Measurements from ENCODE around the gene UBXN4. TPM values are rescaled to one million over a fixed set of nuclear protein-coding genes. Genes with fewer than 3 reads are reported as not detected.
"Not testable (repeated sequence)": the region's sequence is repeated elsewhere in the genome, so short reads cannot be mapped to it uniquely, and the experiment has no call there.

Gene UBXN4
- total RNA-seq, 1 donor = 96.3 TPM

DNA sequence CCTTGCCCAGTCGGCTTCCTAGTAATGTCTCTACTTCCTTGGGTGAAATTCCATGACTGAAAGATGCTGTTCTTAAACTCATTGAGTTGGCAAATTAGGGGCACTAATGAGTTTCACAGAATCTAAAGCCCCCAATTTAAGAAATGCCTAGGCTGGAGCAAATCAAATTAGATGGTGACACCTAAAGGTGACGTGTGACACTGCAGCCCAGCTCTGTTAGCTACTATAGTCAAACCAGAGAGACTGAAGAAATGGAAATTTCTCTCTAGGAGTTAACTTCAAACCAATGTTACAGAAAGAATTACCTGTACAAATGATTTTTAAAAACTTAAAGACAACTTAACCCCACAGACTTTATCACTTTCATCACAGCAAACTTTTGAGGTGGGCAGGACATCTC lies 58.1 kb downstream of the UBXN4 start:
- no peak for DNase-seq (ENCODE audit: low read depth)
- no peak overlapping the region for H3K4me3 ChIP-seq (ENCODE audit: low read depth, low read length)
- TF ChIP-seq, protein P1, sequence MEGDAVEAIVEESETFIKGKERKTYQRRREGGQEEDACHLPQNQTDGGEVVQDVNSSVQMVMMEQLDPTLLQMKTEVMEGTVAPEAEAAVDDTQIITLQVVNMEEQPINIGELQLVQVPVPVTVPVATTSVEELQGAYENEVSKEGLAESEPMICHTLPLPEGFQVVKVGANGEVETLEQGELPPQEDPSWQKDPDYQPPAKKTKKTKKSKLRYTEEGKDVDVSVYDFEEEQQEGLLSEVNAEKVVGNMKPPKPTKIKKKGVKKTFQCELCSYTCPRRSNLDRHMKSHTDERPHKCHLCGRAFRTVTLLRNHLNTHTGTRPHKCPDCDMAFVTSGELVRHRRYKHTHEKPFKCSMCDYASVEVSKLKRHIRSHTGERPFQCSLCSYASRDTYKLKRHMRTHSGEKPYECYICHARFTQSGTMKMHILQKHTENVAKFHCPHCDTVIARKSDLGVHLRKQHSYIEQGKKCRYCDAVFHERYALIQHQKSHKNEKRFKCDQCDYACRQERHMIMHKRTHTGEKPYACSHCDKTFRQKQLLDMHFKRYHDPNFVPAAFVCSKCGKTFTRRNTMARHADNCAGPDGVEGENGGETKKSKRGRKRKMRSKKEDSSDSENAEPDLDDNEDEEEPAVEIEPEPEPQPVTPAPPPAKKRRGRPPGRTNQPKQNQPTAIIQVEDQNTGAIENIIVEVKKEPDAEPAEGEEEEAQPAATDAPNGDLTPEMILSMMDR (IDR thresholded peaks at IDR 0.05; ENCODE audit: insufficient read depth, low read depth, low read length) = no peak

DNA sequence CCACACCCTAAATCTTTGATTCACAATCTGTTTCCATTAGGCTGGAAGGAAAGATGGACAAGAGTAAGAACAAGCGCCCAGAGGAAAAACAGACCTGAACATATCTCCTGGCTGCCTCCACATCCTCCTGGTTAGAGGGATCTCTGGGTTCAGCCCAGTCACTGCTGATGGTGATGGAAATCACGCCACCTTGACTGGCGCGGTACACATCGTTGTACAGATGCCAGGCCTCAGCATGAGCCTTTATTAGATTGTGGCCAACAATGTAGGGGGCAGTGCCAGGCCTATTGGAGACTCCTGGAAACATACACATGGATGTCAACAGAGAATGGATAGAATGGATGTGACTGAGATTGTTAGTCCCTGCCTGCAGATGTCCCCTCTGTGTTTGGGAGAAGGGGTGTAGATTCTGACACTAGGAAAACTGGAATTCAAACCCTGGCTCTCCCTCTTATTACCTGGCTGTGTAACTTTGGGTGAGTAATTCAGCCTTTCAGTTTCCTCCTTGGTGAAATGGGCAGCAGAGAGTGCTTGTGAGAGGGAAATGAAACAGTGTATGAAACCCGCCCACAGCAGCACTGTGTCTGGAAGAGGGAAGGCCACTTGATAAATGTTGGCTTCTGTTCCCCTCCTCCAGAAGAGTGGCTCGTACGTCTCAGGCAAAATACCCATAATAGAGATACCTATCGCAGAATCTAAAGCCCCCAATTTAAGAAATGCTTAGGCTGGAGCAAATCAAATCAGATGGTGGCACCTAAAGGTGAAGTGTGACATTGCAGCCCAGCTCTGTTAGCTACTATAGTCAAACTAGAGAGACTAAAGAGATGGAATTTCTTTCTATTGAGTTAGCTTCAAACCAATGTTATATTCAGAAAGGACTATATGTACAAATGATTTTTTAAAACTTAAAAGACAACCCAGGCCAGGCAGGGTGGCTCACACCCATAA lies 59.1 kb downstream of the UBXN4 start:
- no peak for DNase-seq (ENCODE audit: low read depth)
- no peak overlapping the region for H3K4me3 ChIP-seq (ENCODE audit: low read depth, low read length)
- TF ChIP-seq, protein P1 (IDR thresholded peaks at IDR 0.05; ENCODE audit: insufficient read depth, low read depth, low read length) = no peak

DNA sequence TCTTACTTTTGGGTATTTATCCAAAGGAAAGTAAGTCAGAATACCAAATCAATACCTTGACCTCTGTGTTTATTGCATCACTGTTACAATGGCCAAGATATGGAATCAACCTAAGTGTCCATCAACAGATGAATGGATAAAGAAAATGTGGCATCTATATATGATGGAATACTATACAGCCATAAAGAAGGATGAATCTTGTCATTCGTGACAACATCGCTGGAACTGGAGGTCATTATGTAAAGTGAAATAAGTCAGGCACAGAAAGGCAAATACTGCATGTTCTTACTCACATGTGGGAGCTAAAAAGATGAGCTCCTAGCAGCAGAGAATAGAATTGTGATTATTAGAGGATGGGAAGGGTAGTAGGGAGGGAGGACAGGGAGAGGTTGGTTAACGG lies 60.7 kb downstream of the UBXN4 start:
- no peak overlapping the region for H3K4me3 ChIP-seq (ENCODE audit: low read depth, low read length)
- DNase-seq (ENCODE audit: low read depth) = no peak
- TF ChIP-seq, protein P1 (IDR thresholded peaks at IDR 0.05; ENCODE audit: insufficient read depth, low read depth, low read length) = no peak

DNA sequence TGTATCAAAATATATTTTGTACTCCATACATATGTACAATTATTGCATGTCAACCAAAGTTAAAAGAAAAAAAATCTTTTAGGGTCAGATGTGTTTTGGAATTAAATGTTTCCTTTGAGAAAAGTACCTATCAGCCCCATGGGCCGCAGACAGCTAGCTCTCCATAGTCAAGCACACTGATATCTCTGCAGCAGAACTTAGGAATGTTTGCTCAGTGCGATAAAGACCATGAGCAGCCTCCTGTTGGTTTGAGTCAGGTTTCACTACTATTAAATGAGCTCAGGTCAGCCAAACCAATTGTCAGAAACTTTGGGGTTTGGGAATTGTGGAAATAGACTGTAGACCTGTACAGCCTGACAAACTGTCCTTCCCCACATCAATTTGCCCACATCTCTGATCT lies 61.6 kb downstream of the UBXN4 start:
- TF ChIP-seq, protein P1 (IDR thresholded peaks at IDR 0.05; ENCODE audit: insufficient read depth, low read depth, low read length) = no peak
- no peak for DNase-seq (ENCODE audit: low read depth)
- H3K4me3 ChIP-seq (ENCODE audit: low read depth, low read length) = no peak overlapping the region

DNA sequence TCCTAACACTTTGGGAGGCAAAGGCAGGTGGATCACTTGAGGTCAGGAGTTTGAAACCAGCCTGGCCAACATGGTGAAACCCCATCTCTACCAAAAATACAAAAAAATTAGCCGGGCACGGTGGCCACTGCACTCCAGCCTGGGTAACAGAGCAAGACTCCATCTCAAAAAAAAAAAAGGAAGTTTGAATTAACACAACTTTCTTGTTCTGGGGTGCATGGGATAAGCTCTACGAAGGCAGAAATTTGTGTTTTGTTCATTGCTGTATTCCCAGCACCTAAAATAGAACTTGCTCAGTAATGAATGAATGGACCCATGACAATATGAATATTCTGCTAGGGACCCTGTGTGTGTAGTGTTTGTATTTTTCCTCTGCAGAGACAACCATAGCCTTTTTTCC lies 66.2 kb downstream of the UBXN4 start:
- H3K4me3 ChIP-seq (ENCODE audit: low read depth, low read length); DNase-seq (ENCODE audit: low read depth): not testable (repeated sequence)

DNA sequence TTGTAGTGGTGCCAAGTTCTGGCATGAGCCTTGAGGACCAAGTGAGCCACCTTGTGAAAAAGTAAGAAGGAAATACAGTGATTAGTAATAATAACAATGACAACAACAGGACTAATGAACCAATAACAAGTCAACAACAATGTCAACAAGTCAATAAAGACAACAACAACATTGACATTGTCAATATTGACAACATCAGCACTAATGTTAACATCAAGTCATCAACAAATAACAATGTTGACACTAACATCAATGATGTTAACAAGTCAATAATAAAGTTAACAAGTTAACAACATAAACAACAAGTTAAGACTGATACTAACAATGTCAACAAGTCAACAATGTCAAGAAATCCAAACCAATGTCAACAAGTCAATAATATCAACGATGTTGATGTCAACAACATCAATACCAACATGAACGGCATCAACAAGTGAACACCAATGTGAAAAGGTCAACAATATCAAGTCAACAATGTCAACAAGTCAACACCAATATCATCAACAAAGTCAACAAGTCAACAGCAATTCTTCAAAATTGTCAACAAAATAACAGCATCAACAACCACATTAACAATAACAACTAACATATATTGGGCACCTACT lies 71.4 kb downstream of the UBXN4 start:
- TF ChIP-seq, protein P1 (IDR thresholded peaks at IDR 0.05; ENCODE audit: insufficient read depth, low read depth, low read length) = no peak
- DNase-seq (ENCODE audit: low read depth) = no peak
- no peak overlapping the region for H3K4me3 ChIP-seq (ENCODE audit: low read depth, low read length)

DNA sequence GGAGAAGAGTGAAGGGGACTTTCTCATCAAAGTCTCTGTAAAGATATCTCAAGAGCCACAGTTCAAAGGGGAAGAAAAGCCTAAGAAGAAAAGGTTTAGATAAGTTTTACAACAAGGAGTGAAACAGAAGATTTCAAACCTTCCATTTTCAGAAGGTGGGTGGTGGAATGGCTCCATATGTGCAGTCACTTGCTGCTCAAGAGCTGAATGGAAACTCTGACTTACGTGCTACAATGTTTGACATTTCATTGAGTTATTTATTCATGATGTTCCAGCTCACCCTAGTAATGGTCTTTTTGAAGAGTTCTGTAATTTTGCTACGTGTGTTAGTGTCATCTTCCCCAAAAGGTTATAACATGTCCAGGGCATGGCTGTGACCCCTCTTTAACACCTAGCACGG lies 73.6 kb downstream of the UBXN4 start:
- DNase-seq (ENCODE audit: low read depth) = no peak
- TF ChIP-seq, protein P1 (IDR thresholded peaks at IDR 0.05; ENCODE audit: insufficient read depth, low read depth, low read length) = no peak
- H3K4me3 ChIP-seq (ENCODE audit: low read depth, low read length) = no peak overlapping the region
